ENCODE results near the gene TENM3. TPM values are rescaled to one million over a fixed set of nuclear protein-coding genes. Genes with fewer than 3 reads are reported as not detected.

TENM3 gene
- total and polyA plus RNA-seq, 2 of the 8 experiments (the other 6 are each of a cell fraction or from before 2014, with no cell fraction given), result 36.9 to 69.3 TPM

DNA sequence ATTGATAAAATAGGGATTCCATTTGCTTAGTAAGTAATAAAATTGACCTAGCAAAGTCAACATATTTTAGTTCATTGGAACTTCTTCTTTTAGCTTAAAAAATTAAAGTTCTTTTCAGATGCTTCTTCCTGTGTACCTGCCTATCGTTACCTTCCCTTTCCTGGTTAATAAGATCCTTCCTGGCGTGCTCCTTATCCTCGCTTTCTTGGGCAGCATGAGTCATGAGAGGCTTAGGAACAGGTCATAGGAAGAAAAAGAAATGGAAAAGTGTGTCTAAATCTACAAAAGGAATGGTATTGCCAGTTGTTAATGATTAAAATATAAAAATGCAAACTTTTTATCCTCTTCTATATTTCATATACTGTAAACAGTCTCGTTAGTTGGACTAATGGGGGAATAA, 503.7 kb downstream of the TENM3 start:
- no peak overlapping the region for H2BK12ac ChIP-seq (ENCODE audit: low read depth, low read length)
- TF ChIP-seq BCL11A (IDR thresholded peaks at IDR 0.05; ENCODE audit: low read depth in 2 of 2, low read length in 2 of 2), result no peak
- TF ChIP-seq TEAD4 (IDR thresholded peaks at IDR 0.05; ENCODE audit: low read depth, low read length), result no peak
- TF ChIP-seq, protein P1, sequence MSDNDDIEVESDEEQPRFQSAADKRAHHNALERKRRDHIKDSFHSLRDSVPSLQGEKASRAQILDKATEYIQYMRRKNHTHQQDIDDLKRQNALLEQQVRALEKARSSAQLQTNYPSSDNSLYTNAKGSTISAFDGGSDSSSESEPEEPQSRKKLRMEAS (IDR thresholded peaks at IDR 0.05), result no peak
- no peak for TF ChIP-seq CEBPB (IDR thresholded peaks at IDR 0.05; ENCODE audit: low read depth, low read length)
- TF ChIP-seq YY1 (IDR thresholded peaks at IDR 0.05; ENCODE audit: low read depth, low read length), result no peak
- no peak for TF ChIP-seq TAF1 (IDR thresholded peaks at IDR 0.05; ENCODE audit: low read depth, low read length)
- TF ChIP-seq CREB1 (IDR thresholded peaks at IDR 0.05), result no peak
- no peak for TF ChIP-seq GTF2F1 (IDR thresholded peaks at IDR 0.05; ENCODE audit: borderline replicate concordance, low read depth, low read length)
- TF ChIP-seq EZH2 (IDR thresholded peaks at IDR 0.05; ENCODE audit: low read depth, low read length, severe bottlenecking), result no peak
- H3K56ac ChIP-seq (replicated peaks; ENCODE audit: insufficient read length, low read depth, low read length), result no peak overlapping the region
- no peak overlapping the region for H2AK5ac ChIP-seq (ENCODE audit: low read depth, low read length)
- no peaks in the 10 kb centered on the region for H3K79me2 ChIP-seq (ENCODE audit: control insufficient read depth in 1 of 2, insufficient read depth in 2 of 2, low read length in 2 of 2)
- H4K20me1 ChIP-seq (replicated peaks in 1 of 2; ENCODE audit: control insufficient read depth in 1 of 2, insufficient read depth in 2 of 2, low read length in 2 of 2), result no peaks in the 10 kb centered on the region
- peaks cover 0 to 4% (median 1%) of the 10 kb centered on the region in 4 experiments; a peak in 2 of 8 replicates for H3K36me3 ChIP-seq (ENCODE audit: control insufficient read depth in 2 of 4, insufficient read depth in 4 of 4, low read length in 3 of 4)
- H3K4me1 ChIP-seq (replicated peaks in 1 of 4; ENCODE audit: control insufficient read depth in 3 of 4, insufficient read depth in 4 of 4, low read length in 3 of 4), result peaks cover 0 to 3% (median 0%) of the 10 kb centered on the region in 4 experiments; a peak in 1 of 7 replicates
- no peaks in the 10 kb centered on the region for H3K79me1 ChIP-seq (ENCODE audit: low read depth, low read length)
- no peak overlapping the region for H3K14ac ChIP-seq (ENCODE audit: insufficient read length)
- H3K9ac ChIP-seq (replicated peaks in 1 of 4; ENCODE audit: extremely low read depth in 1 of 4, low read depth in 3 of 4, low read length in 3 of 4), result no peak overlapping the region
- H4K91ac ChIP-seq (replicated peaks; ENCODE audit: insufficient read length, low read length), result no peak overlapping the region
- H2BK5ac ChIP-seq (ENCODE audit: low read depth, low read length), result no peak overlapping the region
- no peak overlapping the region for H3K4me2 ChIP-seq (ENCODE audit: insufficient read depth in 1 of 2, low read depth in 2 of 2, low read length in 2 of 2)
- DNase-seq (ENCODE audit: low read depth in 1 of 2, low spot score in 2 of 2), result no peak
- H2BK120ac ChIP-seq (replicated peaks; ENCODE audit: low read depth, low read length), result no peak overlapping the region
- CTCF ChIA-PET (ENCODE audit: partially characterized antibody), result interaction anchor here (1.8 kb wide), 1 partner anchor 18 kb away, joined by 4 read pairs; no protein-coding TSS in a partner anchor
- H3K4ac ChIP-seq (replicated peaks; ENCODE audit: insufficient read length, low read depth, low read length), result no peak overlapping the region
- 93% methylated on average over 4 of the region's 4 CpGs; no CpG with 5 or more reads in 1 of the 2 experiments for WGBS, 2 experiments (ENCODE audit: extremely low coverage in 1 of 2, insufficient coverage in 1 of 2, insufficient read length in 1 of 2, insufficient replicate concordance in 2 of 2, low coverage in 1 of 2, low lambda C conversion rate in 2 of 2, missing lambda C conversion rate in 1 of 2)
- H3K27ac ChIP-seq (ENCODE audit: low read depth, low read length), result no peak overlapping the region
- no peak overlapping the region for H3K23ac ChIP-seq (ENCODE audit: insufficient read length)
- H2BK20ac ChIP-seq (ENCODE audit: low read length), result no peak overlapping the region
- H4K8ac ChIP-seq (ENCODE audit: extremely low read depth, insufficient read depth, low read length), result no peak overlapping the region
- H3K4me3 ChIP-seq (ENCODE audit: extremely low read depth in 1 of 4, insufficient read depth in 2 of 4, low read depth in 3 of 4, low read length in 4 of 4), result no peak overlapping the region
- H3K27me3 ChIP-seq (replicated peaks in 1 of 4; ENCODE audit: control insufficient read depth in 3 of 4, extremely low read depth in 1 of 4, insufficient read depth in 3 of 4, low read length in 3 of 4), result no peaks in the 10 kb centered on the region
- POLR2A ChIA-PET (ENCODE audit: partially characterized antibody), result no interaction called here
- no peak overlapping the region for H2BK15ac ChIP-seq (ENCODE audit: low read length)
- no peak overlapping the region for H3K18ac ChIP-seq (ENCODE audit: extremely low read depth, low read length)
- FAIRE-seq, result no peak
- no peaks in the 10 kb centered on the region for H3K23me2 ChIP-seq (ENCODE audit: low read depth, low read length)
- H2AFZ ChIP-seq (ENCODE audit: low read length), result no peak overlapping the region
- H3K9me3 ChIP-seq (ENCODE audit: insufficient read depth in 2 of 2, low read depth in 1 of 2, low read length in 1 of 2), result no peaks in the 10 kb centered on the region
- H4K5ac ChIP-seq (ENCODE audit: insufficient read length, low read depth, low read length), result no peak overlapping the region
